ENCODE data around the gene ABCA2. TPM values are rescaled to one million over a fixed set of nuclear protein-coding genes. Genes with fewer than 3 reads are reported as not detected.

The ABCA2 gene
- total RNA-seq, 1 donor, result 14.7 TPM

DNA sequence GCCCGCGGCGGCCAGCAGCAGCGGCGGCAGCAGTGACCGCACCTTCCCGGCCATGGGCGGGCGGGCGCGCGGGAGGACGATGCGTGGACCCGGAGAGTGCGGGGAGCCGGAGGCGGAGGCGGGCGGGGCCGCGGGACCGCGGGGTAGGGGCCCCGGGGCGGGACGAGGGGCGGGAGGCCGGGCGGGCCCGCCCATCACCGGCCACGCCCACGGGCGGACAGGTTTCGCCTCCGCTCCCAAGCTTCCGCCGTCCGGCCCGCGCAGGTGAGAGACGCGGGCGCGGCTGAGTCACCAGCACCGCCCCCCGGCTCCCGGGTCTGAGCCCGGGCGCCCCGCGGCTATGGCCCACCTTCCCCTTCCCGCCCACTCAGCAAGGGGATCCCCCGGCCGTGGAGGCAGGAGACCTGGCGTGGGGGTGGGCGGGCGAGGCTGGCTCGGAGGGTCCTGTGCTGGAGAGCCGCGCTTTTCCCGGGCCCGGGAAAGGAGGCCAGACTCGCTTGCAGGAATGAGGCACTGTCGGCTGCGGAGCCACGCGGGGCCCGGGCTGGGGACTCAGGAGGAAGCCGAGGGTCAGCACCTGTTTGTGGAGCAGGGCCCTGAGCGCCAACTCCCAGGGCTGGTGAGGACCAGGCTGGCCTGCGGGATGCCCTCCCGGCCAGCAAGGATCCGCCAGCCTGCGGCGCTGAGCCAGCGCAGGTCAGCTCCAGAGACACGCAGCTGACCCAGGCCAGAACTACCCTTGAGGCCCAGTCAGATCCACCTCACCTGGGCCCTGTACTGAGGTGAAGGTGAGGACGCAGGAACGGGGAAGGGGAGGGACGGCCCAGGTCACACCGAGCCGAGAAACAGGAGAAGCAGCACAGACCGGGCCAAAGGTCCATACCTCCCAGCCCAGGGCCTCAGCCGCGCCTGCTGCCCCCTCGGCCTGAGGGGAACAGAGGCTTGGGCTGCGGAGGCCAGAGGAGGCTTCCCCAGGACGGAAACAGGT lies 26.2 kb upstream of the ABCA2 start, which contains the start of gene ENTPD2:
TSS of gene ENTPD2 (minus strand) at position 118 of the 988 bp plus-strand sequence. CDS start at position 54, 64 bp downstream.
- no peaks in the 10 kb centered on the region for H3K9me3 ChIP-seq (ENCODE audit: low read depth, low read length)
- H3K4me1 ChIP-seq (ENCODE audit: insufficient read depth, low read length), result peaks cover 16% of the 10 kb centered on the region
- peaks cover 28% of the 10 kb centered on the region for H3K27me3 ChIP-seq (ENCODE audit: insufficient read depth, low read length)
- no peak within 1 kb of the TSS for H3K4me3 ChIP-seq (ENCODE audit: low read length)

- peaks cover 12% of the 10 kb centered on the region for H3K4me1 ChIP-seq (ENCODE audit: insufficient read depth, low read length)
- peaks cover 31% of the 10 kb centered on the region for H3K27me3 ChIP-seq (ENCODE audit: insufficient read depth, low read length)
- H3K9me3 ChIP-seq (ENCODE audit: low read depth, low read length), result no peaks in the 10 kb centered on the region
- no peak overlapping the region for H3K4me3 ChIP-seq (ENCODE audit: low read length)
These were observed 25.2 kb upstream of the ABCA2 start for GRCh38 chr9:137052998-137053943.

- peaks cover 40% of the 10 kb centered on the region for H3K27me3 ChIP-seq (ENCODE audit: insufficient read depth, low read length)
- H3K4me1 ChIP-seq (ENCODE audit: insufficient read depth, low read length), result peaks cover 12% of the 10 kb centered on the region
- no peaks in the 10 kb centered on the region for H3K9me3 ChIP-seq (ENCODE audit: low read depth, low read length)
- H3K4me3 ChIP-seq (ENCODE audit: low read length), result no peak overlapping the region
These were observed 24.3 kb upstream of the ABCA2 start for GRCh38 chr9:137052293-137052692.

DNA sequence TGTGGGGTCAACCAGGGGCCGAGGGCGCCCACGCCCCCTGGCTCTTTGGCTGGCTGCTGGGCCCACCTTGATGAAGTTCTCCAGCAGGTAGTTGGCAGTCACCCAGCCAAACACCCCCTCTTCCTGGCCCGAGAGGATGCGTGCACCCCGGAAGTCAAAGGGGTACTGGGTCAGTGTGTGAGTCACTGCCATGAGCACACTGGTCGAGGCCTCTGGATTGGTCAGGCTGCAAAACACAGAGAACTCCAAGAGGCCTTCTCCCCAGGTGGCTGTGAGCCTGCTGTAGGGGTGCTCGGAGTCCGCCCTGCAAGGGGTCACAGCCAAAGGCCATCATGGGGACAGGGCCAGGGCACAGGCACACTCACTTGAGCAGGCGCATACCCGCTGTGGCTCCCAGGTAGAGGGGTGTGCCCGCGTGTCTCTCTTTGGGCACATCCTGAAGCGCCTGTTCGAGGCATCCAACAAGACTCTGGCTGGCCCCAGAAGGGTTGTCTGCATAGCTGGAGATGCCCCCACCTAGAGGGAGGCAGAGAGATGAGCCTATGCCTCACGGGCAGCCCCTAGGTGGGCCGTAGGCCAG lies 23.2 kb upstream of the ABCA2 start:
- no peaks in the 10 kb centered on the region for H3K9me3 ChIP-seq (ENCODE audit: low read depth, low read length)
- peaks cover 51% of the 10 kb centered on the region for H3K27me3 ChIP-seq (ENCODE audit: insufficient read depth, low read length)
- H3K4me3 ChIP-seq (ENCODE audit: low read length), result no peak overlapping the region
- H3K4me1 ChIP-seq (ENCODE audit: insufficient read depth, low read length), result peaks cover 18% of the 10 kb centered on the region

GRCh38 chr9:137050570-137050969 lies 22.5 kb upstream of the ABCA2 start:
- H3K27me3 ChIP-seq (ENCODE audit: insufficient read depth, low read length), result peaks cover 54% of the 10 kb centered on the region
- H3K9me3 ChIP-seq (ENCODE audit: low read depth, low read length), result no peaks in the 10 kb centered on the region
- peaks cover 23% of the 10 kb centered on the region for H3K4me1 ChIP-seq (ENCODE audit: insufficient read depth, low read length)
- H3K4me3 ChIP-seq (ENCODE audit: low read length), result no peak overlapping the region

- H3K27me3 ChIP-seq (ENCODE audit: insufficient read depth, low read length), result peaks cover 61% of the 10 kb centered on the region
- no peaks in the 10 kb centered on the region for H3K9me3 ChIP-seq (ENCODE audit: low read depth, low read length)
- H3K4me3 ChIP-seq (ENCODE audit: low read length), result no peak overlapping the region
- H3K4me1 ChIP-seq (ENCODE audit: insufficient read depth, low read length), result peaks cover 30% of the 10 kb centered on the region
These were observed 21.8 kb upstream of the ABCA2 start for GRCh38 chr9:137049544-137050449.

GRCh38 chr9:137048655-137049543 lies 20.9 kb upstream of the ABCA2 start:
- Histone ChIP-seq H3K9me3 (ENCODE audit: low read depth, low read length) (no peaks in the 10 kb centered on the region), H3K27me3 (ENCODE audit: insufficient read depth, low read length) (peaks cover 70% of the 10 kb centered on the region), H3K4me1 (ENCODE audit: insufficient read depth, low read length) (peaks cover 39% of the 10 kb centered on the region), H3K4me3 (ENCODE audit: low read length) (no peak overlapping the region)

GRCh38 chr9:137046088-137046787 lies 18.2 kb upstream of the ABCA2 start, which contains the start of gene NPDC1:
Gene NPDC1 (minus strand): TSS chr9:137046177. CDS start chr9:137045989, 188 bp downstream.
- peak within 1 kb of the TSS; percentile 22 for H3K4me3 ChIP-seq (ENCODE audit: low read length)
- peaks cover 31% of the 10 kb centered on the region for H3K4me1 ChIP-seq (ENCODE audit: insufficient read depth, low read length)
- peaks cover 56% of the 10 kb centered on the region for H3K27me3 ChIP-seq (ENCODE audit: insufficient read depth, low read length)
- no peaks in the 10 kb centered on the region for H3K9me3 ChIP-seq (ENCODE audit: low read depth, low read length)

DNA sequence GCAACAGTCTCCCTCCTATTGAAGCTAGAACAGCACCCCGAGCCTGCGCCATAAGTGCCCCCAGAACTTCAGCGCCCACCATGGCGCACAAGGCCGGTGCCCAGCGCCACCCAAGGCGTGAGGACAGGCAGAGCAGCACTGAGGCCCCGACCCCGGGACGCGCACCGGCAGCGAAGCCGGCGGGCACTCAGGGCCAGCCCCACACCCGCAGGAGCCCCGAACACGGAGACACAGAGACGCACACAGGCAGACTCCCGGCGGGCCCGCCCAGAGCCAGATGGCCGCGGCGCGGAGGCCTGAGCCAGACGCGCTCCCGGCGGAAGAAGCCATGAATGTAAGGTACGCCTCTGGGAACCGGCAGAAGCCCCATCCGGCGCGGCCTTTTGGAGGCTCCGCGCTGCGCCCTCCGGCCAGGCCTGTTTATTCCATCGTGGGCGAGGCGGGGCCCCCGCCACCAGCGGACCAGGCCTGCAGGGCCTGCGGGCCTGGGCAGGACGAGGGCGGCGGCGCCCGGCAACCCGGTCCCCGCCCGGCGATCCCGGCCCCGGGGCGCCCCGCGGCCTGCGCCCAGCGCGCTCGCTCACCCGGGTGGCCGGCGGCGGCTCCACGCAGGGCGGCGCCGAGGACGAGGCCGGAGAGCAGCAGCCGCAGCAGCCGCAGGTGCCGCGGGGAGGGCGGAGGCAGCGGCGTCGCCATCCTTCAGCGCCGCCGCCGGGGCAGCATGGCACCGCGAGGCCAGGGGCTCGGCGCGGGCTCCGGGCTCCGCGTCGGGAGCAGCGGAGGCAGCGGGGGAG lies 17.5 kb upstream of the ABCA2 start:
- H3K27me3 ChIP-seq (ENCODE audit: insufficient read depth, low read length), result peaks cover 56% of the 10 kb centered on the region
- peaks cover 31% of the 10 kb centered on the region for H3K4me1 ChIP-seq (ENCODE audit: insufficient read depth, low read length)
- H3K4me3 ChIP-seq (ENCODE audit: low read length), result peak overlapping the region; percentile 22

DNA sequence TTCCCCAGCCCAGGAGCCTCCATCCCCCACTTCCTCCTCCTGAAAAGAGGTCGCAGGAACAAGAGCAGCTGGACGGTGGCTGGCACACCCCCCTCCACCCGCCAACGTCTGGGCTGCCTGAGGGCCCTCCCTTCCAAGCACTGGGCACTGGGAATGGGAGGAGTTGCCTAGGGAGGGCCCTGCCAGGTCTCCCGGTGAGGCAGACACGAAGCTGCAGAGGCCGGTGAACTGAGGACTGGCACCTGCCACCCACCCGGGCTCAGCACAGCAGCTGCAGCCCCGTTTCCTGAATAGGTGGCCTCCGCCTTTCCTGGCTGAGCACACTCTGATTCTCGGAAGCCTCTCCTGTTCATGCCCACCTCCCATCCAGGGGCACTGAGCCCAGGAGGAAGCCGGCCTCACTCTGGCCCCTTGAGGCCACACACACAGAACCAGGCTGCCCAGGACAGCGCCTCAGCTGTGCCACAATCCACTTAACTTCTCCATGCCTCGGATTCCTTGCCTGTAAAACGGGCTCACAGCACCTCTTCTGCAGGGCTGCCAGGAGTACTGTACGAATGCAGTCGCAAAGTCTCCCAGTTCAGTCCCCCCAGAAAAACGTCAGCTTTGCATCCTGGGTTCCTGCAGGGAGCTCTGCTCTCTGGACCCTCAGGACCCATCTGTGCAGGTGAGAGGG lies 16.6 kb upstream of the ABCA2 start:
- no peak overlapping the region for H3K4me3 ChIP-seq (ENCODE audit: low read length)
- no peaks in the 10 kb centered on the region for H3K9me3 ChIP-seq (ENCODE audit: low read depth, low read length)
- H3K4me1 ChIP-seq (ENCODE audit: insufficient read depth, low read length), result peaks cover 31% of the 10 kb centered on the region
- H3K27me3 ChIP-seq (ENCODE audit: insufficient read depth, low read length), result peaks cover 49% of the 10 kb centered on the region

More for the DNA sequence above, 17.5 kb upstream of the ABCA2 start:
- no peaks in the 10 kb centered on the region for H3K9me3 ChIP-seq (ENCODE audit: low read depth, low read length)

GRCh38 chr9:137044037-137044436 lies 16.0 kb upstream of the ABCA2 start:
- H3K4me3 ChIP-seq (ENCODE audit: low read length), result no peak overlapping the region
- H3K27me3 ChIP-seq (ENCODE audit: insufficient read depth, low read length), result peaks cover 43% of the 10 kb centered on the region
- H3K9me3 ChIP-seq (ENCODE audit: low read depth, low read length), result no peaks in the 10 kb centered on the region
- H3K4me1 ChIP-seq (ENCODE audit: insufficient read depth, low read length), result peaks cover 31% of the 10 kb centered on the region

Measured in mononuclear cell (primary cell).